ENCODE results near the gene AIFM2. TPM values are rescaled to one million over a fixed set of nuclear protein-coding genes. Genes with fewer than 3 reads are reported as not detected.

AIFM2 gene
- total and polyA plus RNA-seq, 2 of the 13 experiments (the other 11 are each of a cell fraction or from before 2014, with no cell fraction given), result 20.3 to 29.5 TPM

GRCh38 chr10:70115948-70116682, 16.5 kb downstream of the AIFM2 start (continued):
- TF ChIP-seq RERE (CRISPR knock-in tag; IDR thresholded peaks at IDR 0.05; ENCODE audit: low read depth) (no peak), AGO1 (IDR thresholded peaks at IDR 0.05; ENCODE audit: low read depth, low read length, poor library complexity, severe bottlenecking) (no peak), SALL1 (CRISPR knock-in tag; IDR thresholded peaks at IDR 0.05) (0 out of 2 replicates have a peak, but pooled peaks have one; percentile 18), ATF7 (IDR thresholded peaks at IDR 0.05) (no peak), ATF7 (CRISPR knock-in tag; IDR thresholded peaks at IDR 0.05) (no peak), ZNF816 (CRISPR knock-in tag; IDR thresholded peaks at IDR 0.05; ENCODE audit: borderline replicate concordance) (no peak), ZNF749 (CRISPR knock-in tag; IDR thresholded peaks at IDR 0.05; ENCODE audit: borderline replicate concordance) (no peak), ZNF317 (CRISPR knock-in tag; IDR thresholded peaks at IDR 0.05) (no peak), ZBTB7B (CRISPR knock-in tag; IDR thresholded peaks at IDR 0.05) (no peak), CREBL2 (CRISPR knock-in tag; IDR thresholded peaks at IDR 0.05; ENCODE audit: borderline replicate concordance) (no peak), ZC3H4 (CRISPR knock-in tag; IDR thresholded peaks at IDR 0.05; ENCODE audit: borderline replicate concordance) (no peak), ZNF580 (CRISPR knock-in tag; IDR thresholded peaks at IDR 0.05; ENCODE audit: borderline replicate concordance, low read depth) (no peak), HOXA3 (CRISPR knock-in tag; IDR thresholded peaks at IDR 0.05) (0 out of 2 replicates have a peak, but pooled peaks have one; percentile 28), ZNF781 (CRISPR knock-in tag; IDR thresholded peaks at IDR 0.05; ENCODE audit: borderline replicate concordance, not compliant biosample characterization) (no peak), AFF4 (CRISPR knock-in tag; IDR thresholded peaks at IDR 0.05) (no peak), GATAD1 (CRISPR knock-in tag; IDR thresholded peaks at IDR 0.05) (no peak), KDM6A (CRISPR knock-in tag; IDR thresholded peaks at IDR 0.05; ENCODE audit: low read depth) (no peak), HNF4A (CRISPR knock-in tag; IDR thresholded peaks at IDR 0.05) (peak; percentile 15; the same call in 1 of the 2 replicates), ZNF383 (CRISPR knock-in tag; IDR thresholded peaks at IDR 0.05; ENCODE audit: borderline replicate concordance) (no peak), ATRX (CRISPR knock-in tag; IDR thresholded peaks at IDR 0.05; ENCODE audit: borderline replicate concordance) (no peak)

Data from HepG2 (cell line).